GM12874 (cell line): Measurements from ENCODE around the gene NELFB.

Experiments used
- TF ChIP-seq, protein P1 (sequence below): IDR thresholded peaks from 2 replicates; pipeline ENCODE4 v1.5.1; 2011; ENCODE audit warnings: low read depth, mild to moderate bottlenecking, control low read depth, low read length, moderate library complexity; ENCODE audit not compliant: insufficient read depth

Gene NELFB

DNA sequence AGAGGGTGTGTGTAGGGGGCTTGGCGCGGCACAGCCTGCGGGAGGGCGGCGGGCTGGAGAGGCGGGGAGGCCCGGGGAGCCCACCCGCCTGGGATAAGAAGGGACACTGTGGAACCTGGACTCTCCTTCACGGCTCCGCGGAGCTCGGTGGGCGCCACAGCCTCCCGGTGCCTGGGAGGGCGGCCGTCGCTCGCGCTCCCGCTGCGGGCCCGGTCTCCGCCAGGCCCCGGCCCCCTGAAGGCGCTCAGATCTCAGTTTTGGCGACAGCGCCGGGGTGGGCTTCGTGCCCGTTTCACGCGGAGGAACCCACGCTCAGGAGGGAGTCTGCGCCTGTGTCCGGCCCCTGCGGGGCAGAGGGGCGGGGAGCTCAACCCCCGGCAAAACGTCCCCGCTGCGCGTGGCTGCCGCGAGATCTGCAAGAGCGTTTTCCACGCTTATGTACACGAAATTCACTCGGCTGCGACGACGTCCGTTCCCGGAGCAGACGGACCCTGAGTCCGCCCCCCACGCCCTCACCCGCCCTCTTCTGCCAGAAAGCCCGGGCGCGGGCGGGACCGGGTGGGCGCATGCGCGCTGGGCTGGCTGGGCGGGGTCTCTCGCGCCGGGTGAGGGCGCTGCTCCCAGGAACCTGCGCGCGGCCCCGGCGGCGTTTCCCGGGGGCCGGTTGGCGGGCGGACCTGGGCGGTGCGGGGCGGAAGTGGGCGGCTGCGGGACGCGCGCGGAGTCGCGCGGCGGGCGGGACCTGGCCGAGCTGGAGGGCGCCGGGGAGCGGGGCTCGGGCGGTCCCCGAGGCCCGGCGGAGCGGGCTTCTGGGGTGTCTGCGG, at the start of gene NELFB:
NELFB (plus strand) TSS at position 704 of the 824 bp plus-strand sequence.
- TF ChIP-seq, protein P1, sequence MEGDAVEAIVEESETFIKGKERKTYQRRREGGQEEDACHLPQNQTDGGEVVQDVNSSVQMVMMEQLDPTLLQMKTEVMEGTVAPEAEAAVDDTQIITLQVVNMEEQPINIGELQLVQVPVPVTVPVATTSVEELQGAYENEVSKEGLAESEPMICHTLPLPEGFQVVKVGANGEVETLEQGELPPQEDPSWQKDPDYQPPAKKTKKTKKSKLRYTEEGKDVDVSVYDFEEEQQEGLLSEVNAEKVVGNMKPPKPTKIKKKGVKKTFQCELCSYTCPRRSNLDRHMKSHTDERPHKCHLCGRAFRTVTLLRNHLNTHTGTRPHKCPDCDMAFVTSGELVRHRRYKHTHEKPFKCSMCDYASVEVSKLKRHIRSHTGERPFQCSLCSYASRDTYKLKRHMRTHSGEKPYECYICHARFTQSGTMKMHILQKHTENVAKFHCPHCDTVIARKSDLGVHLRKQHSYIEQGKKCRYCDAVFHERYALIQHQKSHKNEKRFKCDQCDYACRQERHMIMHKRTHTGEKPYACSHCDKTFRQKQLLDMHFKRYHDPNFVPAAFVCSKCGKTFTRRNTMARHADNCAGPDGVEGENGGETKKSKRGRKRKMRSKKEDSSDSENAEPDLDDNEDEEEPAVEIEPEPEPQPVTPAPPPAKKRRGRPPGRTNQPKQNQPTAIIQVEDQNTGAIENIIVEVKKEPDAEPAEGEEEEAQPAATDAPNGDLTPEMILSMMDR = no peak

DNA sequence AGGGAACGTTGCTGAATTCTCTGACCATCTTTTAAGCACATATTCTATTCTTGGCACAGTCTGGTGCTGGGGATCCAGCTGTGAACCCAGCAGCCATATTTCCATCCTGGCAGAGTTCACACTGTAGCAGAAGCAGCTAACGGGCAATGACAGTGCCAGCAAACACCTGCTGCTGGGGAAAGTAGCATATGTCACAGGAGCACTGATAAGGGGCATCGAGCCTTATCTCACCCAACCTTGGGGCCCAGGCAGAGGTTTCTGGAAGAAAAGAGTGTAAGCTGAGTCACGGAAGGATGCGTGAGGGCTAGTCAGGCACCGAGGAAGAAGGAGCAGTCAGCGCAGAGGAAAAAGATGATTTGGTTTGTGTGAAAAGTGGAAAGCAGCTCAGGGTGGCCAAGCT, 48.5 kb upstream of the NELFB start:
- TF ChIP-seq, protein P1 = no peak

DNA sequence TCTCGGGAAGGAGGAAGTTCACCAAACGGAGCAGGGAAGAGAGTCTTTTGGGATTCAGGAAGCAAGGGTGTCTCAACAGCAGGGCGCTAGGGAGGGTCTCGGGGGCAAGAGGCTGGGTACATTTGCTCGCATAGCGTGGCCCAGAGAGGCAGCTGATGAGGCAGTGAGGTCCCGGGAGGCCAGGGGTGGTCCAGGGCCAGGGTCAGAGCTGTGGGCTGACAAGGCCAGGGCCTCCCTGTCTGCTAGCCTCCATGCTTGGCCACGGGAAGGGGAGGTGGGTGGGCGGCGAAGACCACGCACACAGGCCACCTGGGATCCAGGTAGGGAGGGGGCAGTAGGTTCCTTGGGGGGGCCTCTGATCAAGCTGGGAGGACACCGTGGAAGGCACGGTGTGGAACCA, 43.6 kb upstream of the NELFB start:
- TF ChIP-seq, protein P1 = no peak

- TF ChIP-seq, protein P1 = no peak
Observed at GRCh38 chr9:137212520-137212919, 42.6 kb upstream of the NELFB start.

- TF ChIP-seq, protein P1 = peak; percentile 29; the same call in 1 of the 2 replicates
Observed at GRCh38 chr9:137213160-137214060, 41.7 kb upstream of the NELFB start.

- TF ChIP-seq, protein P1 = no peak
Observed at GRCh38 chr9:137214620-137215019, 40.5 kb upstream of the NELFB start.

DNA sequence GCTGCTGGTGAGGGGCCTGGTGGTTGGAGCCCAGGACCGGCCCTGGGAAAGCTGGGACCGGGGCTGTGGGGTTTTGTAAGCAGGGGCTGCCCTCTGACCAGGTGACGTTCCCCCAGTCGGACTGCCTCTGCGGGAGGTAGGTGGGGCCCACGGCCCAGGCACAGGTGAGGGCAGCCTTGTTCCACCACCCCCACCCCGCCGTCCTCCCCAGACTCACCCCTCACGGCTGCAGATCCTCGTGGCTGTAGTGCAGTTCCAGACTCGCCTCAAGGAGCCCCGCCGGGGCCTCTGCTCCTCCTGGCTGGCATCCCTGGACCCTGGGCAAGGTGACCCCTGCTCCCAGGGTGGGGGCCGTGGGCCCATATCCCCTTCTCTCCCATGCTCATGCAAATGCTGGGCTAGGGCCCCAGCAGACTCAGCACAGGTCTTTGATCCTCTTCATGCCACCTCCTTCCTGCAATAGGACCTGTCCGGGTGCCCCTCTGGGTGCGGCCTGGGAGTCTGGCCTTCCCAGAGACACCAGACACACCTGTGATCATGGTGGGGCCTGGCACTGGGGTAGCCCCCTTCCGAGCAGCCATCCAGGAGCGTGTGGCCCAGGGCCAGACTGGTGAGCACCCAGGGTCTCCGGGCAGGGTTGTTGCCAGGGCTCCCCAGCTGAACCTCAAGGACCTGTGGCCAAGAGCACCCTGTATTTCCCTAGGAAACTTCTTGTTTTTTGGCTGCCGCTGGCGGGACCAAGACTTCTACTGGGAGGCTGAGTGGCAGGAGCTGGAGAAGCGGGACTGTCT, 39.7 kb upstream of the NELFB start:
- TF ChIP-seq, protein P1 = no peak
